Naive thymus-derived CD4-positive, alpha-beta T cell (primary cell): ENCODE data around the gene TPGS1. TPM values are rescaled to one million over a fixed set of nuclear protein-coding genes. Genes with fewer than 3 reads are reported as not detected.

Experiments
- ATAC-seq: fragments of 150-1000 bp; cut with Tn5 transposase; 2 replicates; pipeline ENCODE4 v1.10.0; 2021; ENCODE audit warnings: mild to moderate bottlenecking, moderate library complexity
- CTCF ChIA-PET: fragments of 350-600 bp; sonication (Branson Sonifier 250); formaldehyde crosslinking; loops from one replicate; lab custom pipeline; 2021; ENCODE audit warnings: antibody characterized with exemption; lab: Charles Lee
- POLR2A ChIA-PET: fragments of 350-600 bp; sonication (Branson Sonifier 250); formaldehyde crosslinking; loops from one replicate; lab custom pipeline; 2021; ENCODE audit warnings: antibody characterized with exemption, inconsistent platforms; lab: Charles Lee
- DNase-seq, 9 donors: peaks; one replicate each; pipeline versions ENCODE4 v3.0.0 to v3.0.0-alpha.2; 2020 to 2022; ENCODE audit warnings: mixed read lengths in 1 of 9
- H3K27ac ChIP-seq: one replicate; pipeline ENCODE4 v1.7.0; 2013; ENCODE audit warnings: mild to moderate bottlenecking, low read depth, low read length, moderate library complexity
- H3K27me3 ChIP-seq, 2 donors: one replicate each; pipeline ENCODE4 v1.7.0; 2013; ENCODE audit warnings: low read length in 2 of 2, mild to moderate bottlenecking in 2 of 2, moderate library complexity in 2 of 2; ENCODE audit not compliant: control insufficient read depth in 2 of 2, insufficient read depth in 2 of 2
- H3K36me3 ChIP-seq, 3 experiments: 1 replicate in 2 of 3; 2 replicates in 1 of 3; pipeline ENCODE4 v1.7.0; 2013; ENCODE audit warnings: low read length in 3 of 3, mild to moderate bottlenecking in 3 of 3, moderate library complexity in 1 of 3; ENCODE audit not compliant: insufficient read depth in 3 of 3, control insufficient read depth in 2 of 3
- H3K4me1 ChIP-seq, 2 donors: one replicate each; pipeline ENCODE4 v1.7.0; 2013; ENCODE audit warnings: low read length in 2 of 2, mild to moderate bottlenecking in 2 of 2, moderate library complexity in 1 of 2; ENCODE audit not compliant: control insufficient read depth in 2 of 2, insufficient read depth in 2 of 2
- H3K4me3 ChIP-seq: 2 replicates; pipeline ENCODE4 v1.7.0; 2013; ENCODE audit warnings: mild to moderate bottlenecking, low read length
- H3K9me3 ChIP-seq, 3 experiments: 1 replicate in 2 of 3; 2 replicates in 1 of 3; pipeline ENCODE4 v1.7.0; 2013; ENCODE audit warnings: low read length in 3 of 3; ENCODE audit not compliant: control insufficient read depth in 2 of 3
- H3K27ac Mint-ChIP-seq, 9 donors: one replicate each; pipeline ENCODE4 v1.8.0; 2020 to 2022; ENCODE audit warnings: mixed read lengths in 9 of 9, mild to moderate bottlenecking in 8 of 9, moderate library complexity in 5 of 9, inconsistent platforms in 2 of 9
- H3K27me3 Mint-ChIP-seq, 5 donors: one replicate each; pipeline ENCODE4 v1.8.0; 2021 to 2022; ENCODE audit warnings: mixed read lengths in 5 of 5, mild to moderate bottlenecking in 1 of 5
- H3K36me3 Mint-ChIP-seq, 5 donors: one replicate each; pipeline ENCODE4 v1.8.0; 2020 to 2022; ENCODE audit warnings: mixed read lengths in 5 of 5, mild to moderate bottlenecking in 3 of 5, inconsistent platforms in 1 of 5
- H3K4me1 Mint-ChIP-seq, 7 donors: one replicate each; pipeline ENCODE4 v1.8.0; 2020 to 2022; ENCODE audit warnings: mixed read lengths in 7 of 7, mild to moderate bottlenecking in 3 of 7, inconsistent platforms in 1 of 7
- H3K4me3 Mint-ChIP-seq, 10 donors: one replicate each; pipeline ENCODE4 v1.8.0; 2020 to 2022; ENCODE audit warnings: mild to moderate bottlenecking in 10 of 10, mixed read lengths in 10 of 10, moderate library complexity in 6 of 10, inconsistent platforms in 2 of 10
- H3K9me3 Mint-ChIP-seq, 11 donors: one replicate each; pipeline ENCODE4 v1.8.0; 2020 to 2022; ENCODE audit warnings: mixed read lengths in 11 of 11, mild to moderate bottlenecking in 4 of 11, inconsistent platforms in 1 of 11, moderate library complexity in 1 of 11
- intact Hi-C, 2 donors: fragments of 100-400 bp; cut with micrococcal nuclease; formaldehyde crosslinking; loops; one replicate each; pipeline ENCODE4 v1.15.1; 2023
- polyA plus RNA-seq, 2 donors: library from polyadenylated mRNA; unstranded; fragments of 300-500 nt; fragmentation: Illumina TruSeq; gene quantifications; one replicate each; pipeline ENCODE4 v1.2.3, GENCODE V29; 2021
- total RNA-seq, 6 experiments: library from RNA in 5 of 6; stranded (reverse) in 5 of 6; gene quantifications; 1 replicate in 5 of 6; 2 replicates in 1 of 6; pipeline ENCODE4 v1.2.3 and lab custom pipeline; 2021 to 2026

Gene TPGS1
- total and polyA plus RNA-seq, 7 experiments from 2014 or later = 21.6 to 36.4 (median 24.2) TPM

GRCh38 chr19:554817-555216 is 47.5 kb downstream of the TPGS1 start:
- Mint-ChIP-seq H3K9me3 (no peaks in the 10 kb centered on the region), H3K4me1 (peaks cover 0 to 6% (median 4%) of the 10 kb centered on the region in 7 donors), H3K36me3 (no peaks in the 10 kb centered on the region), H3K27ac (no peak overlapping the region), H3K27me3 (no peaks in the 10 kb centered on the region), H3K4me3 (no peak overlapping the region)
- CTCF ChIA-PET = interaction anchor here (0.7 kb wide), 1 partner anchor 32 kb away, joined by 4 read pairs; no protein-coding TSS in a partner anchor
- no peak for ATAC-seq
- intact Hi-C loops = no loop called here
- Histone ChIP-seq H3K9me3 (no peaks in the 10 kb centered on the region), H3K4me1 (no peaks in the 10 kb centered on the region), H3K4me3 (no peak overlapping the region), H3K27me3 (no peaks in the 10 kb centered on the region), H3K27ac (no peak overlapping the region), H3K36me3 (no peaks in the 10 kb centered on the region)
- POLR2A ChIA-PET = no interaction called here
- DNase-seq = no peak

GRCh38 chr19:555474-555808 is 48.1 kb downstream of the TPGS1 start:
- Mint-ChIP-seq H3K27ac (no peak overlapping the region), H3K4me3 (no peak overlapping the region), H3K27me3 (no peaks in the 10 kb centered on the region), H3K36me3 (no peaks in the 10 kb centered on the region), H3K4me1 (peaks cover 0 to 6% (median 4%) of the 10 kb centered on the region in 7 donors), H3K9me3 (no peaks in the 10 kb centered on the region)
- intact Hi-C loops = no loop called here
- Histone ChIP-seq H3K4me3 (no peak overlapping the region), H3K36me3 (no peaks in the 10 kb centered on the region), H3K9me3 (no peaks in the 10 kb centered on the region), H3K4me1 (no peaks in the 10 kb centered on the region), H3K27ac (no peak overlapping the region), H3K27me3 (no peaks in the 10 kb centered on the region)
- DNase-seq = no peak
- POLR2A ChIA-PET = no interaction called here
- CTCF ChIA-PET = interaction anchor here (0.6 to 0.7 kb wide), 2 partner anchors 11 to 33 kb away, joined by 4 read pairs; no protein-coding TSS in a partner anchor
- ATAC-seq = no peak

DNA sequence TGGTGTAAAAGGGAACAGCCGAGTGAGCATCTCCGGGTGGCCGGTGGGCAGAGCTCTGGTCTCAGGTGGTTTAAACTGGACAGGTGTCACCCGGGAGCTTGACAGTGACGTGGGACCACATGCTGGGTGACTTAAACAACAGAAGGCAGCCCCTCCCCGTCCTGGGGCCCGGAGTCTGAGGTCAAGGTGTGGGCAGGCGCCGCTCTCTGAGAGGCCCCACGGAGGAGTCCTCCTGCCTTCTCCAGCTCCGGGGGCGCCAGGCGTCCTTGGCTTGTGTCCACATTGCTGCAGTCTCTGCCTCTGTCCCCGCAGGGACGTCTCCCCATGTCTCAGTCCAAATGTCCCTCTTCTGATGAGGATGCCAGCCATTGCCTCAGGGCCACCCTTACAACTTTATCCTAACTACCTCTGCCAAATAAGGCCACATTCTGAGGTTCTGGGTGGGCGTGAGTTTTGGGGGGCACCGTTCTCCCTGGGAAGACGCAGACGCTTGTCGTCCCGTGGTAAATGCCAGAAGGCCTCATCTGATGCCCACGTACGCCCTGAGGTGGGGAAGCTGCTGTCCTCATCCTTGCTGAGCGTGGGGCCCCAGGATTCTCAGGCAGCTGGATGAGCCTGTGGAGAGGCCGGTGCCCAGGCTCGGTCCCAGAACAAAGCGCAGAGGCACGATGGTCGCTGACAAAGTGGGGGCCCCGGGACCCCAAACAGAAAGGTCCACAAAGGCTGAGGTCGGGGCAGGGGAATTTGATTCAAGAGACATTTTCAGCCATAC is 49.5 kb downstream of the TPGS1 start:
- Histone ChIP-seq H3K9me3 (no peaks in the 10 kb centered on the region), H3K27me3 (no peaks in the 10 kb centered on the region), H3K4me3 (no peak overlapping the region), H3K4me1 (no peaks in the 10 kb centered on the region), H3K27ac (no peak overlapping the region), H3K36me3 (no peaks in the 10 kb centered on the region)
- Mint-ChIP-seq H3K36me3 (no peaks in the 10 kb centered on the region), H3K27ac (no peak overlapping the region), H3K9me3 (no peaks in the 10 kb centered on the region), H3K27me3 (no peaks in the 10 kb centered on the region), H3K4me3 (no peak overlapping the region), H3K4me1 (peaks cover 0 to 4% (median 0%) of the 10 kb centered on the region in 7 donors)
- intact Hi-C loops = no loop called here
- no peak for DNase-seq
- ChIA-PET CTCF (no interaction called here), POLR2A (no interaction called here)
- no peak for ATAC-seq

GRCh38 chr19:558770-559439 is 51.6 kb downstream of the TPGS1 start:
- H3K36me3 Mint-ChIP-seq = peaks cover 0 to 7% (median 0%) of the 10 kb centered on the region in 5 donors
- Histone ChIP-seq H3K27ac (no peak overlapping the region), H3K36me3 (no peaks in the 10 kb centered on the region), H3K27me3 (no peaks in the 10 kb centered on the region), H3K4me1 (no peaks in the 10 kb centered on the region), H3K9me3 (no peaks in the 10 kb centered on the region), H3K4me3 (no peak overlapping the region)
- H3K9me3 Mint-ChIP-seq = no peaks in the 10 kb centered on the region
- intact Hi-C loops = no loop called here
- ChIA-PET POLR2A (no interaction called here), CTCF (no interaction called here)
- peaks cover 0 to 4% (median 0%) of the 10 kb centered on the region in 7 donors for H3K4me1 Mint-ChIP-seq
- no peak overlapping the region for H3K4me3 Mint-ChIP-seq
- no peaks in the 10 kb centered on the region for H3K27me3 Mint-ChIP-seq
- DNase-seq = no peak
- H3K27ac Mint-ChIP-seq = no peak overlapping the region
- ATAC-seq = no peak

DNA sequence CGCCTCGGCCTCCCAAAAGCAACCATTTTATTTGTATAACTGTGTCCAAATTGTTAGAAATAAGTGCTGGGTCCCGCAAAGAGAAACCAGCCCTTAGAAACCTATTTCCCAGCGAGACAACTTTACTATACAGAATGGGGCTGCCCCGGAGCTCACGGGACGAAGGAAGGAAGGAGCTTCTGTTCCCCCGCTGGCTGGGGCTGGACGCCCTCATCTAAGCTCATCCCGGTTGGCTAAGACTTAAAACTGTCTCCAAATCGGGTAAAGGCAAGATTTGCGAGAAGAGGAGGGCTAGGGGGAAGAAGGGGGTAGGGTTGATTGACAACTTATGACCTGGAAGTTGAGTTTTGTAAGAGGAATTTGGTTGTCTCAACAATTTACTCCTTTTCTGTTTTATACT is 52.8 kb downstream of the TPGS1 start:
- no peaks in the 10 kb centered on the region for H3K27me3 ChIP-seq
- Mint-ChIP-seq H3K36me3 (peaks cover 0 to 7% (median 0%) of the 10 kb centered on the region in 5 donors), H3K27me3 (no peaks in the 10 kb centered on the region), H3K27ac (no peak overlapping the region), H3K4me1 (peaks cover 0 to 4% (median 0%) of the 10 kb centered on the region in 7 donors), H3K9me3 (no peaks in the 10 kb centered on the region), H3K4me3 (no peak overlapping the region)
- DNase-seq (no peak), ATAC-seq (no peak)
- H3K36me3 ChIP-seq = no peaks in the 10 kb centered on the region
- POLR2A ChIA-PET = interaction anchor here (1.2 kb wide), 1 partner anchor 12 kb away, joined by 4 read pairs; the partner anchor contains the start of gene BSG
- H3K27ac ChIP-seq = no peak overlapping the region
- no peaks in the 10 kb centered on the region for H3K4me1 ChIP-seq
- CTCF ChIA-PET = no interaction called here
- no peak overlapping the region for H3K4me3 ChIP-seq
- H3K9me3 ChIP-seq = no peaks in the 10 kb centered on the region
- intact Hi-C loops = no loop called here

GRCh38 chr19:566403-566802 is 59.1 kb downstream of the TPGS1 start:
- Histone ChIP-seq H3K27ac (no peak overlapping the region), H3K4me3 (no peak overlapping the region), H3K27me3 (no peaks in the 10 kb centered on the region), H3K9me3 (no peaks in the 10 kb centered on the region), H3K36me3 (no peaks in the 10 kb centered on the region), H3K4me1 (peaks cover 0 to under 1% of the 10 kb centered on the region in 2 donors)
- H3K4me3 Mint-ChIP-seq = peak overlapping the region in 2 of 10 donors; percentile 44 to 60
- POLR2A ChIA-PET = interaction anchor here (0.6 kb wide), 1 partner anchor 15 kb away, joined by 3 read pairs; no protein-coding TSS in a partner anchor
- H3K27ac Mint-ChIP-seq = peak overlapping the region in 2 of 9 donors; percentile 33 to 86
- peaks cover 0 to 13% (median 0%) of the 10 kb centered on the region in 11 donors for H3K9me3 Mint-ChIP-seq
- CTCF ChIA-PET = interaction anchor here (0.6 kb wide), 1 partner anchor 11 kb away, joined by 4 read pairs; no protein-coding TSS in a partner anchor
- H3K36me3 Mint-ChIP-seq = peaks cover 0 to 7% (median 2%) of the 10 kb centered on the region in 5 donors
- H3K27me3 Mint-ChIP-seq = peaks cover 0 to 4% (median 0%) of the 10 kb centered on the region in 5 donors
- no peak for ATAC-seq
- peaks cover 6 to 17% (median 13%) of the 10 kb centered on the region in 7 donors for H3K4me1 Mint-ChIP-seq
- intact Hi-C loops = no loop called here
- DNase-seq = no peak
